ENCODE results near the gene ZNF354C. TPM values are rescaled to one million over a fixed set of nuclear protein-coding genes. Genes with fewer than 3 reads are reported as not detected.

ZNF354C gene
- total and polyA plus RNA-seq, 9 of the 15 experiments (the other 6 are each of a cell fraction or from before 2014, with no cell fraction given) = 0.01 to 0.08 (median 0.03) TPM; not detected in 1

DNA sequence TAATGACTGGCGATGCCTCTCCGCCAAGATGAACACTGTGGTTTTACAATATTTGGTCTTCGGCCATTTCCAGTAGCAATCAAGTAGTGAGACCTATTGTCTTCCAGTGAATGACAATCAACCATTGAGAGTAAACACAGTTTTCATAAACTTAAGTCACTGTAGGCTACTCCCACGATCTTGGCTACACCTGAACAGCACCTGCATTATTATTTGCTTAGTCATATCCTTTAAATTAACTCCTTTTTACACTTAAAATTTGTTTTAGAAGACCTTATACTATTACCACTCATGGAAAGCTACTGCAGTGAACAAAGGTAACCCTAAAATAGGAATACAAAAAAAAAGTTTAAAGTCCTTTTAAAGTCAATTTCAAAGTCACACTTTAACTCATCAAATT lies 58.2 kb downstream of the ZNF354C start:
- DNase-seq (ENCODE audit: extremely low read depth in 1 of 4, low spot score in 3 of 4) (no peak), FAIRE-seq (no peak), ATAC-seq (no peak)
- TF ChIP-seq ZNF696 (CRISPR knock-in tag; conservative IDR thresholded peaks at IDR 0.05) (no peak), MBD2 (IDR thresholded peaks at IDR 0.05; ENCODE audit: borderline replicate concordance, low read depth) (no peak), POLR2G (IDR thresholded peaks at IDR 0.05; ENCODE audit: low read depth, low read length) (no peak), CHD2 (IDR thresholded peaks at IDR 0.05; ENCODE audit: low read depth, low read length) (no peak), CHD1 (IDR thresholded peaks at IDR 0.05; ENCODE audit: low read length) (no peak), ZNF124 (CRISPR knock-in tag; IDR thresholded peaks at IDR 0.05) (no peak), HMGN3 (IDR thresholded peaks at IDR 0.05; ENCODE audit: borderline replicate concordance, extremely low read depth, insufficient read length, low read depth, low read length) (no peak), BRD4 (IDR thresholded peaks at IDR 0.05) (no peak), TFAM (CRISPR knock-in tag; conservative IDR thresholded peaks at IDR 0.05) (no peak)
- TF ChIP-seq, protein P1, sequence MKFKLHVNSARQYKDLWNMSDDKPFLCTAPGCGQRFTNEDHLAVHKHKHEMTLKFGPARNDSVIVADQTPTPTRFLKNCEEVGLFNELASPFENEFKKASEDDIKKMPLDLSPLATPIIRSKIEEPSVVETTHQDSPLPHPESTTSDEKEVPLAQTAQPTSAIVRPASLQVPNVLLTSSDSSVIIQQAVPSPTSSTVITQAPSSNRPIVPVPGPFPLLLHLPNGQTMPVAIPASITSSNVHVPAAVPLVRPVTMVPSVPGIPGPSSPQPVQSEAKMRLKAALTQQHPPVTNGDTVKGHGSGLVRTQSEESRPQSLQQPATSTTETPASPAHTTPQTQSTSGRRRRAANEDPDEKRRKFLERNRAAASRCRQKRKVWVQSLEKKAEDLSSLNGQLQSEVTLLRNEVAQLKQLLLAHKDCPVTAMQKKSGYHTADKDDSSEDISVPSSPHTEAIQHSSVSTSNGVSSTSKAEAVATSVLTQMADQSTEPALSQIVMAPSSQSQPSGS (CRISPR knock-in tag; IDR thresholded peaks at IDR 0.05) = no peak
- WGBS (ENCODE audit: insufficient coverage, low coverage, missing lambda C conversion rate) = 5% methylated on average over 4 of the region's 4 CpGs
- ChIA-PET CTCF (ENCODE audit: low intra/inter-chr PET ratio) (no interaction called here), POLR2A (interaction anchor here (1.1 kb wide), 1 partner anchor 1561 kb away, joined by 3 read pairs; no protein-coding TSS in a partner anchor)
- Histone ChIP-seq H3K9me3 (replicated peaks; ENCODE audit: control insufficient read depth, insufficient read depth, low read depth, low read length) (no peaks in the 10 kb centered on the region), H3K27me3 (ENCODE audit: control insufficient read depth in 2 of 2, insufficient read depth in 2 of 2, low read length in 2 of 2) (peaks cover 0 to 28% of the 10 kb centered on the region in 2 experiments; a peak in 2 of 5 replicates), H2AFZ (ENCODE audit: low read depth, low read length) (no peak overlapping the region), H3K9ac (ENCODE audit: insufficient read depth in 1 of 2, low read depth in 2 of 2, low read length in 2 of 2) (no peak overlapping the region), H3K4me2 (ENCODE audit: insufficient read depth, low read length) (no peak overlapping the region), H3K27ac (ENCODE audit: extremely low read depth, low read depth, low read length) (no peak overlapping the region), H3K4me3 (no peak overlapping the region), H3K9me1 (ENCODE audit: control insufficient read depth, insufficient read depth, low read length) (no peaks in the 10 kb centered on the region), H3K79me2 (ENCODE audit: control insufficient read depth, insufficient read depth, low read length) (no peaks in the 10 kb centered on the region), H3K36me3 (ENCODE audit: control insufficient read depth, insufficient read depth, low read length) (no peaks in the 10 kb centered on the region), H3K4me1 (replicated peaks in 1 of 2; ENCODE audit: control insufficient read depth in 2 of 2, insufficient read depth in 2 of 2, low read length in 2 of 2) (no peaks in the 10 kb centered on the region), H4K20me1 (replicated peaks; ENCODE audit: control insufficient read depth, insufficient read depth, low read length) (no peaks in the 10 kb centered on the region)
- BruUV-seq (replicated peaks) = no TSS peak
- in situ Hi-C loops (cut with MboI) (no loop called here), intact Hi-C loops (cut with micrococcal nuclease) (no loop called here)
